ENCODE results near the gene ADD3. TPM values are rescaled to one million over a fixed set of nuclear protein-coding genes. Genes with fewer than 3 reads are reported as not detected.
A peak's percentile ranks its signal among the peaks of the same experiment; 100 is the strongest.

Gene ADD3
- polyA plus RNA-seq, 3 donors: 237 to 296 (median 280) TPM

DNA sequence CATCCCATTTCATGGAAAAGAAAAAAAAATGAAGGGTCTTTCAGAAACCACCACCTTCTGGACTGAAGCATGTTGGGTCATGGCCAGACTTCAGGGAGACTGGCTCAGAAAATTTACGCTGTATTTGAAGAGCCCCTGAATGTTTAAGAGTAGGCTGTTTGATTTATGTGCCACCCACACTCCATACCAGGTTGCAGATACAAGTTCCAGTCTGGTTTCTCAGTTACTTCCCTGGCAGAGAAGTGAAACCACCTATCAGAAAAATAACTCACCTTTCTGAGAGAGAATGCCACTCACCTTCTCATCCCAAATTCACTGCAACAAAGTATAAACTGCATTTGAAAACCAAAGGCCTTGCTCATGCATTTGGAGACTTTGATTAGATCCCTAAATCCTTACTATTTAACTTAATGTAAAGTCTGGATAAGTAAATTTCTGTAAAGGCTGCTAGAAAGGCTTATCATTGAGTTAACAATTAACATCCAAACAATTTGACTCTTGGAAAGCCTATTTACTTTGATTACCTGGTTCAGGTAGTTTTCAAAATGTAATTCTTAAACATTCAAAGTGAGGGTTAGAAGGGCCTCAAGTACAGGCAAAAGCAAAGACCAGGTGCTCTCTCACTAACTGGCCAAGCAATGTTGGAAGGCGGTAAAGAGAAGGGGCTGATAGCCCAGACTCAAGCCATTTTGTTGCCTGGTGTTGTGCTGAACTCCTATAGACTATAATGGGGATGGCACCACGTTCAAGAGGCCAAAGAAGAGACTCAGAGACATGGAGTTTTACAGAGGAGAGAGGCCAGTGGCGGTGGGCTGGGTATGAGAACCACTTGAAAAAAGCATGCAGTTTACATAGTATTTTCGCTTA, 12.8 kb upstream of the ADD3 start:
- no peak for DNase-seq (ENCODE audit: extremely low read depth in 1 of 11, low read depth in 9 of 11, low spot score in 4 of 11)

DNA sequence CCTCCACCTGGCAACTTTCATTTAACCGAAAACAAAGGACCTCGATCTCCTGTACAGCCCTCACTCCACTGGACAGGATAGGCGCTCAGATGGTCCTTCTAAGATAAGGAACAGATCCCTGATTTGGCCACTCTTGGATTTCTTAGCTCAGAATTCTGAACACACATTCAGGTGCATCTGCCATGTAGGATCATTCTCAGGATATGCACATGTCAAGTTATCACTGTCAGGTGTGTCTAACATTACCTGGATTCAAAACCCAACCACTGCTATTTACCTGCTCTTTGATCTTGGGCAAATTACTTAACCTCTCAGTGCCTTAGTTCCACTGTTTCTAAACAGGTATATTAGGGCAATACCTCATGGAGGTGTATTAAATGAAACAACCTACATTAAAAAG, 12.2 kb upstream of the ADD3 start:
- no peak for DNase-seq (ENCODE audit: extremely low read depth in 1 of 11, low read depth in 9 of 11, low spot score in 4 of 11)

DNA sequence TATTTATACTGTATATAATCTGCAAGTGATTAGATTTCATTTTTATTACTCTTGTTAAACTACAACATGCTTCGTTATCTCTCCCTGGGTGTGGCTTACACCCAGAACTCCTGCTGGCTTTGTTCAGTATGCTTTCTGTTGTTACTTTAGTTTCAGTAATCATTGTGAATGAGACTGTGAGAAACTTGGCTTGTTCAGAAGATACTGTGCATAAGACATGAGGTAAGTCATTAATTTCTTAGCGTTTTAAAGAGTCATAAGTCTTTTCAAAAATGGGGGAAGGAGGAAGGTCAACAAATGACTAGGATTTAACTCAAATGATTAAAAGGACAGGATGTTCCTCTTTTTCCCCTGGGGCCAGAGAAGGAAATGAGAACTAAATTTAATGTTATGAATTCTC, 11.6 kb upstream of the ADD3 start:
- DNase-seq (ENCODE audit: extremely low read depth in 1 of 11, low read depth in 9 of 11, low spot score in 4 of 11): no peak

DNA sequence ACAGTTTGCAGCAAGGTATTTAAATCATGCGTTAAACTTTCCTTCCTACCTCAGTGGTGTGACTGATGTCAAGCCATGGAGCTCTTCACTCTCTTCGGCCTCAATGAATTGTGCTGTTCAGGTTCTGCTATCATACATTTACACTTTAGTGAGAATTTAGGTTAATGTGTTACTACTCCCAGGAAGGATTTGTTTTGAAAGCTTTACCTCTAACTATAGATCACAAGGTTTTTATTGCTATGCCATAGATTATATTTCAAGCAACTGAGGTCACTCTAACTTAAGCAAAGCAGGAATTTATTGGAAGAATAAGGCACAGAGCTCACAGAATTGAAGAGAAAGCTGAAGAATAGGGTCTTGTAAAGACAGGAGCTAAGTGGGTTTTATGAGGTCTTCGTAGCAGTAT, 11.0 kb upstream of the ADD3 start:
- no peak for DNase-seq (ENCODE audit: extremely low read depth in 1 of 11, low read depth in 9 of 11, low spot score in 4 of 11)

DNA sequence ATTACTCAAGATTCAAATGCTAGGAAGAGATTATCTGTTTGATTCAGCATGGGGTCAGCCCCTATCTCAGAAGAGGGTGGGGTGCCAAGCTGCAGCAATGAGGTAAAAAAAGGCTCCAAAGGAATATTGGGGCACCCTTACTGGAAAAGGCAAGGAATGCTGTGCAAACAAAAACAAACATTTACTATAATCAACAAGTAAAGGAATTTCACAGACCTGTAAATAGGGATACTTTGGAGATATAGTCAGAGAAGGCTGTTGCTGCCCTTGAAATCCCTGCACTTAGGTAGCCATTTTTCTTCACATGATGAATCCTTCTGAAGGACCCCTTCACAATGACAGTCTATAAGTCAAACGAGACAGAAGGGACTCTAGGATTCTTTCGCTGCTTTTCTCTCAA, 10.6 kb upstream of the ADD3 start:
- no peak for DNase-seq (ENCODE audit: extremely low read depth in 1 of 11, low read depth in 9 of 11, low spot score in 4 of 11)

DNA sequence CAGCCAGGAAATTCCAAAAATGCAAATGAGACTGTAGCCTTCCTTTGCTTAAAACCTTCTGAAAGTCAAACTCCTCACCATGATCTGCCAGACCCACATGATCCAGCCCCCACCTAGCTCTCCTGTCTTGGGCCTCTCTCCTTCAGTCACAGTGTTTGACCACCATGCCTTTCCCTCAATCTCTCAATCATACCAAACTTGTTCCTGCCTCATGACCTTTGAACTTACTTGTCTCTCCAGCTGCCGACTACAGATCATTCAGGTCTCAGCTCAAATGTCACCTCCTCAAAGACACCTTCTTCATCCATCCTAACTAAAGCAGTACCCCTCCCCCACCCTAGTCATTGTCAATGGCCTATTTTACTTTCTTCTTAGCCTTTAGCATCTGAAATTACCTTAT, 9.3 kb upstream of the ADD3 start:
- DNase-seq (ENCODE audit: extremely low read depth in 1 of 11, low read depth in 9 of 11, low spot score in 4 of 11): no peak

GRCh38 chr10:110002801-110003523, 4.8 kb upstream of the ADD3 start:
- DNase-seq (ENCODE audit: extremely low read depth in 1 of 11, low read depth in 9 of 11, low spot score in 4 of 11): no peak

GRCh38 chr10:110003524-110003885, 4.3 kb upstream of the ADD3 start:
- DNase-seq (ENCODE audit: extremely low read depth in 1 of 11, low read depth in 9 of 11, low spot score in 4 of 11): no peak

DNA sequence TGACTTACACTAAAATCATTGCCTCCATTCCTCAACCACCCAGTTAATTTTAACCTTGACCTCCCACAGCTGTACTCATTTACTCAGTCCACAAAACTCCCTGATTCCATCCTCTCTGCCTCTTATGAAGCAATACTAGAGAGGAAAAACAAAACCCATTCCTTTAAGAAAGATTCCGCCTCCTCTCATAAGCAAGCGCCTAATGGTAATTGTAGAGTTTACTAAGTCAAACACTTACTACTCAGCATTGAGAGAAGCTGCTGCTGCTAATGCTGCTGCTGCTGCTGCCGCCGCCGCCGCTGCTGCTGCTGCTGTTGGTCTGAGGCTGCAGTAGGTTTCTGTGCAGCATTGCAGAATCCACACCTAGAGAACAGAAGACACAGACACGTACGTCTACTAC, 2.1 kb upstream of the ADD3 start:
- DNase-seq (ENCODE audit: extremely low read depth in 1 of 11, low read depth in 9 of 11, low spot score in 4 of 11): peak in 3 of 11 donors; percentile 31 to 57 (median 40)

DNA sequence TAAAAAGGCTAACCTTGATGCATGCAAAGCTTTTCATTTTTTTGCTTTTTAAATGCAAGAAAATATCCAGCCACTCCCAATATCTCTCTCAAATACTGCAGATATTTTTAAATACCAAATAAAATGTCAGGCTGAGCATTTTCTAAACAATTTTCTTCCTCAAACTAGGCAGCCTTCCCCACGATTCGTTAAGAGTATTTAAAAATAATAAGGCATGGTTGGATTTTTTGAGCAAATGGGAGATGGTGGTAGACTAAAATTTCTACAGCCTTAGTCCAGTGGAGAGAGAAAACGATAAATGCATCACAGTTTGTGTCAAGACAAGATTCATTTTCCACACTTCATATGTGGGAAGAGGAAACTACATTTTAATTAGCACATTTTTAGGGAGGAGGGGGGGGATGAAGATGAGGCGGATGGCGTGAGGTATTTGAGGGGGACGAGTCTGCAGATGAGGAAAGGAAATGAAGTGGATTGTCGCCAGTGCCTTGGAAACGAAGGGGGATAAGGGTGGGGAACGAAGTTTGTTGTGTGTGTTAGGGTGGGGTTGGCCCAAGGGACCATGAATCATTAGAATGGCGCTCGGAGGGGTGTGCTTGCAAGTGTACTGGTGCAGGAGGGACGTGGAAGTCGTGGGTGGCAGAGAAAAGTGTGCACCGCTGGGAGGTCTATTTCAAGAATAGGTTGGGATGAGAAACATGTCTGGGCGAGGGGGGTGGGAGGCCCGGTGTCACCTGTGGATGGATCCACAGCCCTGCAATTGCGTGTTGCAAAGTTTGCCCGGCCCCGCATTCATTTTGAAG, 1.2 kb upstream of the ADD3 start:
- peak in 2 of 11 donors; percentile 28 to 43 for DNase-seq (ENCODE audit: extremely low read depth in 1 of 11, low read depth in 9 of 11, low spot score in 4 of 11)

DNA sequence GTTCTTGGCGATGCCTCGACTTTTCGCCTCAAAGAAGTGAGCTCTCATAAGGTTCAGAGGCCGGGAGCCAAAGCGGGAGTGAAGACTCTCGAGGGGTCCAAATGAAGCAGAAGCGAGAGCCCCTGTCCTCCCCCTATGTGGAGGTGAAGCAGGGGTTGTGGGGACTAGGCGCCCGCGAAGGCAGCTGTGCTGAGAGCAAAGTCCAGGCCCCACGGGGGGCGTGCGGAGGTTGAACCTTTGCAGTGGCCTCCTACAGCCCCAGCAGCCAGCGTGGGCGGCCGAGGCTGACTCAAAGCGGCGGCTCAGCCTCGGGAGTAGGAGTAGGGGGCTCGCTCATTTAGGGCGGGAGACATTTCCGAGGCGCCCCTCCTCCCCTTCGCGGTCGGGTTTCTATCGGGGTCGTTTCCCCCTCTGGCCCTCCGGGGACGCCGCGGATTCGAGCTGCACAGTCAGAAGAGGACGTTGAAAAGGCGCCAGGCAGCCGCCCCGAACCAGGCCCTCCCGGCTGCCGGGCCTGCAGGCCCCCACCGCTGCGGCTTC, 553 bp upstream of the ADD3 start:
- DNase-seq (ENCODE audit: extremely low read depth in 1 of 11, low read depth in 9 of 11, low spot score in 4 of 11): no peak

- peak in 1 of 11 donors; percentile 36 for DNase-seq (ENCODE audit: extremely low read depth in 1 of 11, low read depth in 9 of 11, low spot score in 4 of 11)
Measured at GRCh38 chr10:110008518-110009339, 945 bp downstream of the ADD3 start.

DNA sequence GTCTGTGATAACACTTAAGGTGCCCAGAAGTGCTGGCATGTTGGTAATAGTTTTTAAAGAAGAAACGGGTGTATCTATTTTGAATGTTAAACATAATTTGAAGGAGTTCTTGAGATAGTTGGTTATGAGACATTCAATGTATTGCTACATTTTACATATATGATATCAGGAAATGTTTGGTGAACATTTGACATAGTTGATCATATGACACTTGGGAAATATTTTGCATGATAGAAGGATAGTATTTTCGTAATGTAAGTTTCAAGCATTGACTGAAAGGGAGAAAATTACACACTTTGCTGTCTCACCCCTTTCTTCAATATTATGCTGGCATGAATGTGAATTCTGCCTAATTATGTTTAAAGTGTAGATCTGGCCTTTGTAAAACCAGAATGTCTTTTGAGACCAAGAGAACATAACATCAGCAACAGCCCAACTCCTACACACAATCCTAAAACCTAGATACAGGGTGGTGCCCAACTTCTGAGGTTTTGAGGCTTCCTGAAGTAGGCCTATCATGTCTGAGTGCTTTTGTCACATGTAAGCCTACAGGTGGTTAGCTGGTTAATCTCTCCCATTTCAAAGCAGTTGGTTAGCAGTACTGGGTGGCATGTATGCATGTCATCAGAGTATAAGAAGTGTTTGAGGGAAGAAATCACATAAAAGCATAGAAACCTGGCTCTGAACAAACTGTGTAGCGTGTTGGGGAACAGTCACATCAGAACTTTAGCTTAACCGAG, 2.1 kb downstream of the ADD3 start:
- DNase-seq (ENCODE audit: extremely low read depth in 1 of 11, low read depth in 9 of 11, low spot score in 4 of 11): no peak

GRCh38 chr10:110010486-110011378, 2.9 kb downstream of the ADD3 start:
- no peak for DNase-seq (ENCODE audit: extremely low read depth in 1 of 11, low read depth in 9 of 11, low spot score in 4 of 11)

- DNase-seq (ENCODE audit: extremely low read depth in 1 of 11, low read depth in 9 of 11, low spot score in 4 of 11): no peak
Measured at GRCh38 chr10:110011681-110012080, 3.9 kb downstream of the ADD3 start.

- no peak for DNase-seq (ENCODE audit: extremely low read depth in 1 of 11, low read depth in 9 of 11, low spot score in 4 of 11)
Measured at GRCh38 chr10:110013630-110014293, 6.0 kb downstream of the ADD3 start.

DNA sequence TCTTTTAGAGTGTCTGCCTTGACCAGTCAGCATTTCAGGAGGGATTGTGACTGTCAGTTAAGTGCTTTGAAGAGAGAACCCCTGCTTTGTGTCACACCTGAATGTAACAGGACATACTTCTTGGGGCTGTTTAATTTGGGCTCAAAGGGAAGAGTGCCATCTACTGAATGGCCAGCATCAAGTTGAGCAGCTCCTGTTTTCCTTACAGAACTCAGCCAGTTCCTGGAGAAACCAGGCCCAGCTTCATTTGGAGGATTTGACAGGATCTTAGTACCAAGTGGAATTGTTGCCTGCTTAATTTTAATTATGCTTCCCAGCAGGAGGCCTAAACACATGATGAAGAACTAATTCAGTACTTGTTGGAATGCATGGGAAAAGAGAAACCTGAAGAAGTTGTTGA, 8.3 kb downstream of the ADD3 start:
- no peak for DNase-seq (ENCODE audit: extremely low read depth in 1 of 11, low read depth in 9 of 11, low spot score in 4 of 11)

Measured in renal cortex interstitium (tissue), 11 donors.